Measurements from ENCODE around the gene TCF4.
"Not testable (repeated sequence)": the region's sequence is repeated elsewhere in the genome, so short reads cannot be mapped to it uniquely, and the experiment has no call there.

TCF4 gene

DNA sequence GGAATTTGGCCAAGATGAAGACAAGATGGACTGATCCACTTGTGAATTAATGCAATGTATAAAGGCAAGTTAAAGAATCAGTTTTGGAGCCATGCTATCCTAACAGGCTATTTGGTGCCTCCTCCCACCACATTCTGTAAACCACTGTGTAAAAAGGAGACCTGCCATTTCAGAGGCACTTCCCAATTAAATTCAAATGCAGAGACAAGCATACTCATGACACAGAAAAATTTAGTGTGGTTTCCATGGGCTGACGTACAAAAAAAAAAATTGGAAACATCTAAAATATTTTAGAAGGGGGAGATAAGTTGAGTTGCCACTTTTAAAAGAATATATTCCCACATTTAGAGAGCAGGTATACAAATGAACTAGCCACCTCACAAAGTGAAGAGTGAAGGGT, 112.1 kb downstream of the TCF4 start:
- Histone ChIP-seq H3K36me3 (ENCODE audit: insufficient read depth, low read length) (no peaks in the 10 kb centered on the region), H3K4me1 (ENCODE audit: control insufficient read depth, insufficient read depth, low read length, unreplicated experiment) (peaks cover 16% of the 10 kb centered on the region), H3K4me3 (ENCODE audit: low read depth, low read length) (no peak overlapping the region), H3K27me3 (ENCODE audit: insufficient read depth, low read length) (no peaks in the 10 kb centered on the region), H3K27ac (ENCODE audit: low read depth, low read length) (no peak overlapping the region), H3K79me2 (ENCODE audit: control insufficient read depth, insufficient read depth, low read length, unreplicated experiment) (peaks cover 22% of the 10 kb centered on the region), H2AFZ (ENCODE audit: low read length, unreplicated experiment) (no peak overlapping the region)

DNA sequence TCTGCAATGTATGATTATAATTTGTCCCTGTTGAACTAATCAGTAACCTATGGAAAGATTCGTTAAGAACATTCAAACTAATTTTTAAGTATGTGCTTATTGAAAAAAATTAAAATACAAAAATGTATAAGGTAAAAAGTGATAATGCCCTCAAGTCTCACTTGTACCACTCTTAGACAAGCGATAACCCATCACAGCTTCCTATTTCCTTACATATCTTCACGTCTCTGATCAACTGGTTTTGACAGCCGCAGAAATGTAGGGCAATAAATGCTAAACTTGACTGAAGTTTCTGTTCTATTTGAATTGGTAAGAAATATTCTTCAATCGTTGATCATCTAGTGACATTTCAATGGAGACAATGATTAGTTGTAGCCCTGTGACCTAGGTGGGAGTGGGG, 112.5 kb downstream of the TCF4 start:
- no peaks in the 10 kb centered on the region for H3K27me3 ChIP-seq (ENCODE audit: insufficient read depth, low read length)
- no peak overlapping the region for H3K27ac ChIP-seq (ENCODE audit: low read depth, low read length)
- peaks cover 16% of the 10 kb centered on the region for H3K4me1 ChIP-seq (ENCODE audit: control insufficient read depth, insufficient read depth, low read length, unreplicated experiment)
- H3K36me3 ChIP-seq (ENCODE audit: insufficient read depth, low read length) = no peaks in the 10 kb centered on the region
- no peak overlapping the region for H2AFZ ChIP-seq (ENCODE audit: low read length, unreplicated experiment)
- no peak overlapping the region for H3K4me3 ChIP-seq (ENCODE audit: low read depth, low read length)
- H3K79me2 ChIP-seq (ENCODE audit: control insufficient read depth, insufficient read depth, low read length, unreplicated experiment) = peaks cover 22% of the 10 kb centered on the region

DNA sequence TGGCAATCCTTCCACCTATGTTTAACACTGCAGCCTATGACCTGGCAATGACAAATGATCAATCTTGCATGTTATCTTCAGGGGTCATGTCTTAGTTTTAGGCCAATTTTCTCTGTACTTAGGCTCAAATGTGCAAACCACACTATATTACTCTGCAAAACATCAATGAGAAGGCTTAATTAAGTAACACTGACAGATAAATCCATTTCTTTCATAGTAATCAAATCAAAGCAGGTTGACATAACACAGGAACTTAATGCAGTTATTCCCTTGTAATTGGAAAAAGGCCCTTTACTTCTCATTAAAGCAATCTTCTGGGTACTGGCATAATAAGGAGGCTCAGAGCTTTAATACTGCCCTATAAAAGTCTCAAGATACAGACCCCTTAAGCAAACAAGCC, 114.4 kb downstream of the TCF4 start:
- Histone ChIP-seq H3K36me3 (ENCODE audit: insufficient read depth, low read length) (no peaks in the 10 kb centered on the region), H3K27ac (ENCODE audit: low read depth, low read length) (no peak overlapping the region), H3K79me2 (ENCODE audit: control insufficient read depth, insufficient read depth, low read length, unreplicated experiment) (peaks cover 22% of the 10 kb centered on the region), H2AFZ (ENCODE audit: low read length, unreplicated experiment) (no peak overlapping the region), H3K4me1 (ENCODE audit: control insufficient read depth, insufficient read depth, low read length, unreplicated experiment) (peaks cover 11% of the 10 kb centered on the region), H3K4me3 (ENCODE audit: low read depth, low read length) (no peak overlapping the region), H3K27me3 (ENCODE audit: insufficient read depth, low read length) (no peaks in the 10 kb centered on the region)

DNA sequence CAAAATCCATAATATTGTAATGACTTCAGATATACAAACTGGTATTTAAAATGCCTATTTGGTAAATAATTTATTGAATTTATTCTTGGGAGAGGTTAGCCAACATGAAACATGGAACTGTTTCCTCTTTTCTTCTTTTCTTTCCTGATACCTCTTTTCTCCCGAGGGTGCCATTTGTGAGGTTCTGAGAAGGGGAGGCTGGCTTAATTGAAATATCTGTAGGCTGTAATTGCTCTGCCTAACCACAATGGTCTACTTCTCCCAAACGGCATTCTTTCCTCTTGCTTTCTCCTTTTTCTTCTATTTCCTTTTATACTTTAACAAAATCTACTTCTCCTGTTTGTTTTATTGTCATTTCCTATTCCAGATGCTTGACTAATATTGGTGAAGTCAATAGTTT, 114.9 kb downstream of the TCF4 start:
- Histone ChIP-seq H3K79me2 (ENCODE audit: control insufficient read depth, insufficient read depth, low read length, unreplicated experiment) (peaks cover 22% of the 10 kb centered on the region), H3K27me3 (ENCODE audit: insufficient read depth, low read length) (no peaks in the 10 kb centered on the region), H3K27ac (ENCODE audit: low read depth, low read length) (no peak overlapping the region), H2AFZ (ENCODE audit: low read length, unreplicated experiment) (no peak overlapping the region), H3K4me3 (ENCODE audit: low read depth, low read length) (no peak overlapping the region), H3K36me3 (ENCODE audit: insufficient read depth, low read length) (no peaks in the 10 kb centered on the region), H3K4me1 (ENCODE audit: control insufficient read depth, insufficient read depth, low read length, unreplicated experiment) (peaks cover 8% of the 10 kb centered on the region)

DNA sequence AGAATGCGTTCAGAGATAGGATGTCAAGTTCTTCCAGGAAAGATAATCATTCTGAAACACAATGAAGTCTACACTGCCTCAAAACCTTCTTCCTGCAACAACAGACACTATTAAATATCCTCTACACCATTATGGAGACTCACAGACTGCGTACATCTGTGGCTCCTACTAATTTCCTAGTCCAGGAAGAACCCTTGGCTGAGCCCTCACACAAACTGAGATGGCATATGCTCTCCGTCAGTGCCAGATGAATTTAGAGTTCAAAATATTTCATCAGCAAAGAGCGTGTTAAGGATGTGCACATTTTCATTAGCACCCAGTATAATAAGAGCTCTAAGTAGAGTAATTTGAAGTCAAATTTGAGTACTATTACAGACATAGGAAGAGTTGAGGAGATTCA, 117.2 kb downstream of the TCF4 start:
- Histone ChIP-seq H3K27ac (ENCODE audit: low read depth, low read length) (no peak overlapping the region), H3K36me3 (ENCODE audit: insufficient read depth, low read length) (no peaks in the 10 kb centered on the region), H3K4me3 (ENCODE audit: low read depth, low read length) (no peak overlapping the region), H3K27me3 (ENCODE audit: insufficient read depth, low read length) (no peaks in the 10 kb centered on the region), H3K79me2 (ENCODE audit: control insufficient read depth, insufficient read depth, low read length, unreplicated experiment) (peaks cover 14% of the 10 kb centered on the region), H2AFZ (ENCODE audit: low read length, unreplicated experiment) (no peak overlapping the region), H3K4me1 (ENCODE audit: control insufficient read depth, insufficient read depth, low read length, unreplicated experiment) (no peaks in the 10 kb centered on the region)

DNA sequence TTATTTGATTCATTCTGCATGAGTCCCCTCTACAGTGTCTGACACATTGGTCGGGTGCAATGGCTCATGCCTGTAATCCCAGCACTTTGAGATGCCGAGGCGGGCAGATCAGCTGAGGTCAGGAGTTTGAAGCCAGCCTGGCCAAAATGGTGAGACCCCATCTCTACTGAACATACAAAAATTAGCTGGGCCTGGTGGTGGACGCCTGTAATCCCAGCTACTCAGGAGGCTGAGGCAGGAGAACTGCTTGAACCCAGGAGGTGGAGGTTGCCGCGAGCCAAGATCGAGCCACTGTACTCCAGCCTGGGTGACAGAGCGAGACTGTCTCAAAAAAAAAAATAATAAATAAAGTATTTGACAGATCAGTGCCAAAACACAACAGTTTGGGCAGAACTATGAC, 118.9 kb downstream of the TCF4 start:
- not testable (repeated sequence) for H3K27me3 ChIP-seq (ENCODE audit: insufficient read depth, low read length); H3K36me3 ChIP-seq (ENCODE audit: insufficient read depth, low read length); H3K27ac ChIP-seq (ENCODE audit: low read depth, low read length); H2AFZ ChIP-seq (ENCODE audit: low read length, unreplicated experiment); H3K4me3 ChIP-seq (ENCODE audit: low read depth, low read length); H3K4me1 ChIP-seq (ENCODE audit: control insufficient read depth, insufficient read depth, low read length, unreplicated experiment); H3K79me2 ChIP-seq (ENCODE audit: control insufficient read depth, insufficient read depth, low read length, unreplicated experiment)

DNA sequence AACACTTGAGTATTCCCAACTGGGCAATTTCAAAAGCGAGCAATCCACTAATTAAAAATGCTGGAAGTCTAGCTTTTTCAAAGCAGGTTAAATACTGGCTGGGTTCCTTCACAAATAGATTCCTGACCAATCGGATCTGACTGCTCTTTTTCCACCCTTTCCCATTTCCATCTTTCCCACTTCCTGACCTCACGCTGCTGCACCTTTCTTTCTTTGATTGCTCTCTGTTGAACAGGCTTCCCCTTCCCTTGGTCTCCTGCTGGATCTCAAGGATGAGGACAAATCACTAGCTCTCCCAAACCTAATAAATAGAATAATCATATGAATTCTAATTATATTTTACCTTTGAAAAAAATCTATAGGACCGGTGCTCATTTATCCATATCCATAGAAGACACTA, 121.2 kb downstream of the TCF4 start:
- no peak overlapping the region for H2AFZ ChIP-seq (ENCODE audit: low read length, unreplicated experiment)
- no peaks in the 10 kb centered on the region for H3K36me3 ChIP-seq (ENCODE audit: insufficient read depth, low read length)
- H3K27me3 ChIP-seq (ENCODE audit: insufficient read depth, low read length) = no peaks in the 10 kb centered on the region
- no peak overlapping the region for H3K27ac ChIP-seq (ENCODE audit: low read depth, low read length)
- H3K4me3 ChIP-seq (ENCODE audit: low read depth, low read length) = no peak overlapping the region
- no peaks in the 10 kb centered on the region for H3K4me1 ChIP-seq (ENCODE audit: control insufficient read depth, insufficient read depth, low read length, unreplicated experiment)
- H3K79me2 ChIP-seq (ENCODE audit: control insufficient read depth, insufficient read depth, low read length, unreplicated experiment) = peaks cover 3% of the 10 kb centered on the region

DNA sequence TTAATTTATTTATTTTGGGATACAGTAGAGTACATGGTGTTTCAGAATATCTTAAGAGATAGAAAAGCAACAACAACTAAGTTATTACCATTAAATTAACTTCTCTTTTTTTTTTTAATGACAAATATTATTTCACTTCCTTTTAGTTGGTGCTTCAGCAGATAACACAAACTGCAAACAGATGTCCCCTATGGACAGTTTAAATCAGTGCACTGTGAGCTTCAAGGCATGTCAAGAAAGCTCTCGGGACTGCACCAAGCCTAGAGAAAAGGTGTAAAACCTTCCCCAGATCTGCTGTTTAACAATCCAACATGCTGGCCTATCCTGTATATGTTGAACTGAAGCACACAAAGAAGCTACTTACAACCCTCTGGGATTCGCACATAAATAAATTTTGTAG, 122.7 kb downstream of the TCF4 start:
- Histone ChIP-seq H3K4me3 (ENCODE audit: low read depth, low read length) (no peak overlapping the region), H3K27ac (ENCODE audit: low read depth, low read length) (no peak overlapping the region), H3K79me2 (ENCODE audit: control insufficient read depth, insufficient read depth, low read length, unreplicated experiment) (peaks cover 3% of the 10 kb centered on the region), H3K27me3 (ENCODE audit: insufficient read depth, low read length) (no peaks in the 10 kb centered on the region), H3K4me1 (ENCODE audit: control insufficient read depth, insufficient read depth, low read length, unreplicated experiment) (no peaks in the 10 kb centered on the region), H3K36me3 (ENCODE audit: insufficient read depth, low read length) (no peaks in the 10 kb centered on the region), H2AFZ (ENCODE audit: low read length, unreplicated experiment) (no peak overlapping the region)

DNA sequence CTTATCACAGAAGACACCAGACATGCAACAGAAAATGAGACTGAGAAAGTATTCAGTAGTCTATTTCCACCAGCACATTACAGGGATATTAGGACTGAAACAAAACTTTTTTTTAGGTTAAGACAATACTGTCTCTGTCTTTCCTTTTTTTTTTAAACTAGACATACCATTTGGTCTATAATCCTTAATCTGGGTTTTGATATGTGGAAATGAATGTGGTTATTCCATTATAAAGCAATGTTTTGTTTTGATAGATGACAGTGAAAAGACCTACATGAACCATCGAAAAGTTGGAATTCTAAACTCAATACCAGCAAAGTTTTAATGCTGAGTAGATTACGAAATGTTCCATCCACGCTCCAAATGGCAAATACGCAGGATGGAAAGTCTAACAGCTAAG, 123.4 kb downstream of the TCF4 start:
- Histone ChIP-seq H3K4me3 (ENCODE audit: low read depth, low read length) (no peak overlapping the region), H3K36me3 (ENCODE audit: insufficient read depth, low read length) (no peaks in the 10 kb centered on the region), H3K27ac (ENCODE audit: low read depth, low read length) (no peak overlapping the region), H3K4me1 (ENCODE audit: control insufficient read depth, insufficient read depth, low read length, unreplicated experiment) (no peaks in the 10 kb centered on the region), H3K27me3 (ENCODE audit: insufficient read depth, low read length) (no peaks in the 10 kb centered on the region), H2AFZ (ENCODE audit: low read length, unreplicated experiment) (no peak overlapping the region), H3K79me2 (ENCODE audit: control insufficient read depth, insufficient read depth, low read length, unreplicated experiment) (peaks cover 3% of the 10 kb centered on the region)

DNA sequence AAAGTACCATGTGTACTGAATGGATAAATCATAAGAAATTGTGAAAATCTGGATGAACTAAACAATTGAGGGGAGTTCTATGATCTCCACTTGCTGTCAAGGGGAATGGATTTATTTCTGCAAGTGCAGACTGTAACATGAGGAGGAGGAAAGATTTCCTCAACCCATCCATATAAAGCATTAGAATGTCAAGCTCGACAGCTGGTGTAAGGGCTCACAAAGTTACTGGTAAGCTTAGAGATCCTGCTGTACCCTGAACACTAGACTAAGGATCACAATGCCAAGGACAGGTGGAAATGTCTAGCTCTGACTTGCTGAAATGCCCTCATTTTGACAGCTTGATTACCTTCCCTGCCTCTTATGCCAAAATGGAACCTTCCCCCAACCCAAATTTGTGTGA, 125.3 kb downstream of the TCF4 start:
- Histone ChIP-seq H2AFZ (ENCODE audit: low read length, unreplicated experiment) (no peak overlapping the region), H3K4me3 (ENCODE audit: low read depth, low read length) (no peak overlapping the region), H3K27me3 (ENCODE audit: insufficient read depth, low read length) (no peaks in the 10 kb centered on the region), H3K36me3 (ENCODE audit: insufficient read depth, low read length) (no peaks in the 10 kb centered on the region), H3K27ac (ENCODE audit: low read depth, low read length) (no peak overlapping the region), H3K4me1 (ENCODE audit: control insufficient read depth, insufficient read depth, low read length, unreplicated experiment) (no peaks in the 10 kb centered on the region), H3K79me2 (ENCODE audit: control insufficient read depth, insufficient read depth, low read length, unreplicated experiment) (peaks cover 5% of the 10 kb centered on the region)

DNA sequence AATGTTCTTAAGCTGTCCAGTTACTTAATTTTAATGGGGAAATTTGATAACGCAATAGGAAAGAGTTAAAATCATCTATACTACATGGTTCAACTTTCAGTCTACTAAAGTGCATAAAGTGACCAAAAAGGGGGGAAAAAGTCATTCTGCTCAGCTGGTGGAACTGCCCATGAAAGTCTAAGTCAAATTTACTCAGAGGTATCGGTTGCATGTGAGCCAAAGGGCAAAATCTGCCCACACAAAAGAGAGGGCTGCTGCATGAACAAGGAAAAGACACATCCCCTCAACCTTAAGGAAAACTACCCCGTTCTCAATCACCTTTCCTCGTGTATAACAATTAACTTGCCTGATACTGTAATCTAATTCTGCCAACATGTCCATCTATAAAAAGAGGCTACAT, 126.1 kb downstream of the TCF4 start:
- Histone ChIP-seq H3K79me2 (ENCODE audit: control insufficient read depth, insufficient read depth, low read length, unreplicated experiment) (peaks cover 3% of the 10 kb centered on the region), H3K4me1 (ENCODE audit: control insufficient read depth, insufficient read depth, low read length, unreplicated experiment) (no peaks in the 10 kb centered on the region), H3K27me3 (ENCODE audit: insufficient read depth, low read length) (no peaks in the 10 kb centered on the region), H3K36me3 (ENCODE audit: insufficient read depth, low read length) (no peaks in the 10 kb centered on the region), H2AFZ (ENCODE audit: low read length, unreplicated experiment) (no peak overlapping the region), H3K27ac (ENCODE audit: low read depth, low read length) (no peak overlapping the region), H3K4me3 (ENCODE audit: low read depth, low read length) (no peak overlapping the region)
